K562 (cell line): ENCODE results near the gene HDAC5. TPM values are rescaled to one million over a fixed set of nuclear protein-coding genes. Genes with fewer than 3 reads are reported as not detected.

Experiments
- CREB1 ChIP-seq, 2 experiments: sonication (generic) in 1 of 2; formaldehyde crosslinking in 1 of 2; IDR thresholded peaks; 2 replicates each; pipeline versions ENCODE4 v1.6.1 to v1.8.0; 2012 to 2022; ENCODE audit warnings: inconsistent platforms in 1 of 2, mild to moderate bottlenecking in 1 of 2, missing genetic modification reagents in 1 of 2, moderate library complexity in 1 of 2
- DNMT1 ChIP-seq: fragments of 450-650 bp; IDR thresholded peaks from 2 replicates; pipeline ENCODE4 v1.6.1; 2016; ENCODE audit warnings: antibody characterized with exemption, mild to moderate bottlenecking
- FOXK2 ChIP-seq, 2 experiments: fragments of 450-650 bp; IDR thresholded peaks in 1 of 2; conservative IDR thresholded peaks in 1 of 2; 2 replicates each; pipeline ENCODE4 v1.6.1; 2016; ENCODE audit warnings: low read depth in 2 of 2, mild to moderate bottlenecking in 1 of 2
- FOXM1 ChIP-seq, 2 experiments: fragments of 450-650 bp in 1 of 2; sonication (generic) in 1 of 2; formaldehyde crosslinking in 1 of 2; IDR thresholded peaks; 2 replicates each; pipeline versions ENCODE4 v1.6.1 to v1.9.0; 2017 to 2022; ENCODE audit warnings: low read depth in 2 of 2, mild to moderate bottlenecking in 2 of 2, missing genetic modification reagents in 1 of 2, moderate library complexity in 1 of 2
- IFI16 ChIP-seq: fragments of 250-450 bp; sonication (Bioruptor Pico); IDR thresholded peaks from 2 replicates; pipeline ENCODE4 v2.1.2; 2022; ENCODE audit warnings: mild to moderate bottlenecking, inconsistent platforms
- KAT2B ChIP-seq: IDR thresholded peaks from one replicate; pipeline ENCODE4 v1.6.1; 2012; ENCODE audit warnings: low read depth, mild to moderate bottlenecking, control low read depth, inconsistent platforms, low read length, moderate library complexity
- MAZ ChIP-seq, 2 experiments: fragments of 450-650 bp in 1 of 2; sonication (generic) in 1 of 2; formaldehyde crosslinking; IDR thresholded peaks in 1 of 2; conservative IDR thresholded peaks in 1 of 2; 2 replicates each; pipeline versions ENCODE4 v1.4.0 to v1.5.0; 2020; ENCODE audit warnings: mild to moderate bottlenecking in 1 of 2, missing genetic modification reagents in 1 of 2
- MEF2A ChIP-seq: IDR thresholded peaks from 2 replicates; pipeline ENCODE4 v1.6.1; 2011; ENCODE audit warnings: low read depth, mild to moderate bottlenecking, low read length, moderate library complexity; ENCODE audit not compliant: control insufficient read depth
- RB1 ChIP-seq: fragments of 450-650 bp; IDR thresholded peaks from 2 replicates; pipeline ENCODE4 v1.6.1; 2017; ENCODE audit warnings: low read depth, mild to moderate bottlenecking
- polyA plus RNA-seq, 8 experiments: library from polyadenylated mRNA; depleted of rRNA in 4 of 8; stranded (reverse) in 5 of 8; unstranded in 3 of 8; fragments of >200 nt; fragmentation: Nextera tagmentation in 2 of 8; fragmentation: Illumina TruSeq in 1 of 8; extraction: Ambion mirVana in 2 of 8; extraction: Trizol in 1 of 8; gene quantifications; 2 replicates each; pipeline versions ENCODE4 v1.2.1 to v1.2.3, GENCODE V29; 2011 to 2014; ENCODE audit warnings: inconsistent platforms in 1 of 8, missing spikeins in 1 of 8
- total RNA-seq, 7 experiments: library from RNA; depleted of rRNA in 6 of 7; stranded (reverse); fragments of >200 nt in 6 of 7; fragmentation: Illumina TruSeq in 2 of 7; extraction: Trizol in 2 of 7; gene quantifications; 2 replicates each; pipeline versions ENCODE4 v1.2.1 to v1.2.3, GENCODE V29; 2011 to 2021; ENCODE audit warnings: low replicate concordance in 1 of 7
- TF ChIP-seq, protein P1 (sequence below), 3 experiments: IDR thresholded peaks in 2 of 3; conservative IDR thresholded peaks in 1 of 3; 2 replicates each; pipeline ENCODE4 v1.5.1; 2011 to 2012; ENCODE audit warnings: low read length in 3 of 3, mild to moderate bottlenecking in 3 of 3, control low read depth in 2 of 3, improper control_type of control experiment in 1 of 3, inconsistent platforms in 1 of 3, low read depth in 1 of 3, mixed read lengths in 1 of 3, moderate library complexity in 1 of 3; ENCODE audit not compliant: insufficient read depth in 2 of 3
- TF ChIP-seq, protein P2 (sequence below): fragments of 450-650 bp; IDR thresholded peaks from 2 replicates; pipeline ENCODE4 v1.6.1; 2016; ENCODE audit warnings: antibody characterized with exemption
- TF ChIP-seq, protein P3 (sequence below): fragments of 250-450 bp; sonication (Bioruptor Pico); IDR thresholded peaks from 2 replicates; pipeline ENCODE4 v1.8.0; 2022; ENCODE audit warnings: moderate library complexity, mild to moderate bottlenecking, inconsistent platforms
- TF ChIP-seq, protein P4 (sequence below): sonication (generic); formaldehyde crosslinking; IDR thresholded peaks from 2 replicates; pipeline ENCODE4 v1.8.0; 2022; ENCODE audit warnings: missing genetic modification reagents, mild to moderate bottlenecking, moderate library complexity, borderline replicate concordance
- TF ChIP-seq, protein P5 (sequence below), 2 experiments: fragments of 150-350 bp in 1 of 2; IDR thresholded peaks; 2 replicates each; pipeline ENCODE4 v1.6.1; 2012 to 2016; ENCODE audit warnings: low read depth in 2 of 2, low read length in 2 of 2, mild to moderate bottlenecking in 1 of 2, moderate library complexity in 1 of 2

The HDAC5 gene
- total and polyA plus RNA-seq, 9 of the 15 experiments (the other 6 are each of a cell fraction or from before 2014, with no cell fraction given) = 0.45 to 26.2 (median 16.4) TPM

DNA sequence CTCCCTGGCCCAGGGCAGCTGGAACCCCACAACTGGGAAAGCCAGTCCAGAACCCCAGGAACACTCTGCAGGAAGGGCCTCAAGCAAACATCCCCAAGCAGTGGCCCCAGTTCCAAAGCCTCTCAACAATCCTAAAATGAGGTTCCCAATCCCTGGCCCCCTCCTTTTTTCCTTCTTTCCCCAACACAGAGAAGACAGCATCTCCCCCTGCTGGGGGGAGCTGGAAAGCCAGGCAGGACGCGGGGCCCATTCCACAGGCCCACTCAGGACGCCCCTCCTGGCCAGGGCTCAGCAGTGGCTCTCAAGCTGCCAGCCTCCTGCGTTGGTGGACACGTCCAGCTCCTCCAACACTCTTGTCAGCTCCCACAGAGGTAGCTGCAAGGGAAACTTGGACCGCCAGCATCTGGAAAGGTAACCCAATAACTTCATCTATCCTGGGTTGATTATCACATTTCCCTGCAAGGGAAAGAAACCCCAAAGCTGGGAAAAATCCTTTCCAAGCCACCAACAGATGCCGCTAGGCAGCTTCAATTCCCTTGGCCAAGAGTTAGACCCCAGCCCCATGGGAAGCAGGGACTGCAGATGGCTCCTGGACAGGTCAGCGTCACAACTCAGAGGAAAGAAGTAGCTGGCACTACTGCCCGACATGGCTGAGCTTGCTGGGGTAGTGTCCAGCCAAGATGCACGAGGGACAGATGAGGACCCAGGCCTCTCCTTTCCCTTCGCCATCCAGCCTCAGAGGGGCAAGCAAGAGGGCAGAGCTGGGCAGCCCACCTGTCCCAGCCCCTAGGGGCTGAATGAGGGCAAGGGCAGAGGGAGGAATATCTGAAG lies 7.6 kb downstream of the HDAC5 start (continued):
- TF ChIP-seq, protein P1, sequence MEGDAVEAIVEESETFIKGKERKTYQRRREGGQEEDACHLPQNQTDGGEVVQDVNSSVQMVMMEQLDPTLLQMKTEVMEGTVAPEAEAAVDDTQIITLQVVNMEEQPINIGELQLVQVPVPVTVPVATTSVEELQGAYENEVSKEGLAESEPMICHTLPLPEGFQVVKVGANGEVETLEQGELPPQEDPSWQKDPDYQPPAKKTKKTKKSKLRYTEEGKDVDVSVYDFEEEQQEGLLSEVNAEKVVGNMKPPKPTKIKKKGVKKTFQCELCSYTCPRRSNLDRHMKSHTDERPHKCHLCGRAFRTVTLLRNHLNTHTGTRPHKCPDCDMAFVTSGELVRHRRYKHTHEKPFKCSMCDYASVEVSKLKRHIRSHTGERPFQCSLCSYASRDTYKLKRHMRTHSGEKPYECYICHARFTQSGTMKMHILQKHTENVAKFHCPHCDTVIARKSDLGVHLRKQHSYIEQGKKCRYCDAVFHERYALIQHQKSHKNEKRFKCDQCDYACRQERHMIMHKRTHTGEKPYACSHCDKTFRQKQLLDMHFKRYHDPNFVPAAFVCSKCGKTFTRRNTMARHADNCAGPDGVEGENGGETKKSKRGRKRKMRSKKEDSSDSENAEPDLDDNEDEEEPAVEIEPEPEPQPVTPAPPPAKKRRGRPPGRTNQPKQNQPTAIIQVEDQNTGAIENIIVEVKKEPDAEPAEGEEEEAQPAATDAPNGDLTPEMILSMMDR (IDR thresholded peaks at IDR 0.05 in 2 of 3, conservative IDR thresholded peaks at IDR 0.05 in 1 of 3; ENCODE audit: insufficient read depth in 2 of 3, low read depth in 1 of 3, low read length in 3 of 3) = peak; percentile 89 to 96 (median 89)
- TF ChIP-seq, protein P2, sequence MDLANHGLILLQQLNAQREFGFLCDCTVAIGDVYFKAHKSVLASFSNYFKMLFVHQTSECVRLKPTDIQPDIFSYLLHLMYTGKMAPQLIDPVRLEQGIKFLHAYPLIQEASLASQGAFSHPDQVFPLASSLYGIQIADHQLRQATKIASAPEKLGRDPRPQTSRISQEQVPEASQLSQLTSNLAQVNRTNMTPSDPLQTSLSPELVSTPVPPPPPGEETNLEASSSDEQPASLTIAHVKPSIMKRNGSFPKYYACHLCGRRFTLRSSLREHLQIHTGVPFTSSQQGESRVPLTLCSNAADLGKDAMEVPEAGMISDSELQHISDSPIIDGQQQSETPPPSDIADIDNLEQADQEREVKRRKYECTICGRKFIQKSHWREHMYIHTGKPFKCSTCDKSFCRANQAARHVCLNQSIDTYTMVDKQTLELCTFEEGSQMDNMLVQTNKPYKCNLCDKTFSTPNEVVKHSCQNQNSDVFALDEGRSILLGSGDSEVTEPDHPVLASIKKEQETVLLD = peak; percentile 70; the same call in 1 of the 2 replicates
- TF ChIP-seq CREB1 (IDR thresholded peaks at IDR 0.05) = no peak
- TF ChIP-seq CREB1 (CRISPR knock-in tag; IDR thresholded peaks at IDR 0.05) = no peak
- TF ChIP-seq FOXM1 (IDR thresholded peaks at IDR 0.05; ENCODE audit: low read depth) = no peak
- TF ChIP-seq FOXM1 (CRISPR knock-in tag; IDR thresholded peaks at IDR 0.05; ENCODE audit: low read depth) = no peak
- peak; percentile 59; the same call in 1 of the 2 replicates for TF ChIP-seq RB1
- TF ChIP-seq FOXK2 (conservative IDR thresholded peaks at IDR 0.05 in 1 of 2, IDR thresholded peaks at IDR 0.05 in 1 of 2; ENCODE audit: low read depth in 2 of 2) = no peak
- TF ChIP-seq MEF2A = no peak
- no peak for TF ChIP-seq DNMT1
- TF ChIP-seq, protein P3, sequence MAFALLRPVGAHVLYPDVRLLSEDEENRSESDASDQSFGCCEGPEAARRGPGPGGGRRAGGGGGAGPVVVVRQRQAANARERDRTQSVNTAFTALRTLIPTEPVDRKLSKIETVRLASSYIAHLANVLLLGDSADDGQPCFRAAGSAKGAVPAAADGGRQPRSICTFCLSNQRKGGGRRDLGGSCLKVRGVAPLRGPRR = no peak
- TF ChIP-seq IFI16 = no peak
- TF ChIP-seq, protein P4, sequence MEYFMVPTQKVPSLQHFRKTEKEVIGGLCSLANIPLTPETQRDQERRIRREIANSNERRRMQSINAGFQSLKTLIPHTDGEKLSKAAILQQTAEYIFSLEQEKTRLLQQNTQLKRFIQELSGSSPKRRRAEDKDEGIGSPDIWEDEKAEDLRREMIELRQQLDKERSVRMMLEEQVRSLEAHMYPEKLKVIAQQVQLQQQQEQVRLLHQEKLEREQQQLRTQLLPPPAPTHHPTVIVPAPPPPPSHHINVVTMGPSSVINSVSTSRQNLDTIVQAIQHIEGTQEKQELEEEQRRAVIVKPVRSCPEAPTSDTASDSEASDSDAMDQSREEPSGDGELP (CRISPR knock-in tag) = peak; percentile 37; the same call in 1 of the 2 replicates
- TF ChIP-seq MAZ (CRISPR knock-in tag; conservative IDR thresholded peaks at IDR 0.05 in 1 of 2, IDR thresholded peaks at IDR 0.05 in 1 of 2) = peak; percentile 28 to 91; a peak in 2 of 4 replicates
- no peak for TF ChIP-seq KAT2B
- TF ChIP-seq, protein P5, sequence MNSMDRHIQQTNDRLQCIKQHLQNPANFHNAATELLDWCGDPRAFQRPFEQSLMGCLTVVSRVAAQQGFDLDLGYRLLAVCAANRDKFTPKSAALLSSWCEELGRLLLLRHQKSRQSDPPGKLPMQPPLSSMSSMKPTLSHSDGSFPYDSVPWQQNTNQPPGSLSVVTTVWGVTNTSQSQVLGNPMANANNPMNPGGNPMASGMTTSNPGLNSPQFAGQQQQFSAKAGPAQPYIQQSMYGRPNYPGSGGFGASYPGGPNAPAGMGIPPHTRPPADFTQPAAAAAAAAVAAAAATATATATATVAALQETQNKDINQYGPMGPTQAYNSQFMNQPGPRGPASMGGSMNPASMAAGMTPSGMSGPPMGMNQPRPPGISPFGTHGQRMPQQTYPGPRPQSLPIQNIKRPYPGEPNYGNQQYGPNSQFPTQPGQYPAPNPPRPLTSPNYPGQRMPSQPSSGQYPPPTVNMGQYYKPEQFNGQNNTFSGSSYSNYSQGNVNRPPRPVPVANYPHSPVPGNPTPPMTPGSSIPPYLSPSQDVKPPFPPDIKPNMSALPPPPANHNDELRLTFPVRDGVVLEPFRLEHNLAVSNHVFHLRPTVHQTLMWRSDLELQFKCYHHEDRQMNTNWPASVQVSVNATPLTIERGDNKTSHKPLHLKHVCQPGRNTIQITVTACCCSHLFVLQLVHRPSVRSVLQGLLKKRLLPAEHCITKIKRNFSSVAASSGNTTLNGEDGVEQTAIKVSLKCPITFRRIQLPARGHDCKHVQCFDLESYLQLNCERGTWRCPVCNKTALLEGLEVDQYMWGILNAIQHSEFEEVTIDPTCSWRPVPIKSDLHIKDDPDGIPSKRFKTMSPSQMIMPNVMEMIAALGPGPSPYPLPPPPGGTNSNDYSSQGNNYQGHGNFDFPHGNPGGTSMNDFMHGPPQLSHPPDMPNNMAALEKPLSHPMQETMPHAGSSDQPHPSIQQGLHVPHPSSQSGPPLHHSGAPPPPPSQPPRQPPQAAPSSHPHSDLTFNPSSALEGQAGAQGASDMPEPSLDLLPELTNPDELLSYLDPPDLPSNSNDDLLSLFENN (IDR thresholded peaks at IDR 0.05; ENCODE audit: low read depth in 2 of 2, low read length in 2 of 2) = no peak
